HepG2 (cell line): Measurements from ENCODE around the gene NCMAP.

Experiments used
- ATF1 ChIP-seq: IDR thresholded peaks from 2 replicates; pipeline ENCODE4 v1.6.1; 2016; ENCODE audit warnings: mild to moderate bottlenecking, control low read depth
- CTCF ChIP-seq: sonication (generic); formaldehyde crosslinking; IDR thresholded peaks from 2 replicates; pipeline ENCODE4 v1.5.0; 2020; ENCODE audit warnings: mild to moderate bottlenecking, missing genetic modification reagents, moderate library complexity
- ESRRA ChIP-seq: sonication (generic); formaldehyde crosslinking; IDR thresholded peaks from 2 replicates; pipeline ENCODE4 v1.5.1; 2020; ENCODE audit warnings: mild to moderate bottlenecking, low read depth, missing genetic modification reagents
- ETV5 ChIP-seq: IDR thresholded peaks from 2 replicates; pipeline ENCODE4 v1.6.1; 2018; ENCODE audit warnings: missing biosample characterization, missing genetic modification reagents, inconsistent platforms, borderline replicate concordance
- MIER3 ChIP-seq: IDR thresholded peaks from 2 replicates; pipeline ENCODE4 v1.6.1; 2016; ENCODE audit warnings: missing compliant biosample characterization, borderline replicate concordance
- NFYB ChIP-seq: sonication (generic); formaldehyde crosslinking; IDR thresholded peaks from 2 replicates; pipeline ENCODE4 v1.4.0; 2020; ENCODE audit warnings: missing genetic modification reagents
- POLR2A ChIP-seq, 2 experiments: IDR thresholded peaks; 2 replicates each; pipeline ENCODE4 v1.6.1; 2011; ENCODE audit warnings: low read depth in 2 of 2, low read length in 2 of 2, mild to moderate bottlenecking in 1 of 2, moderate library complexity in 1 of 2; ENCODE audit not compliant: insufficient read depth in 1 of 2
- POLR2AphosphoS5 ChIP-seq: IDR thresholded peaks from 2 replicates; pipeline ENCODE4 v1.6.1; 2012; ENCODE audit warnings: low read depth, low read length
- TBL1XR1 ChIP-seq: fragments of 150-350 bp; IDR thresholded peaks from 2 replicates; pipeline ENCODE4 v1.6.1; 2014; ENCODE audit warnings: borderline replicate concordance, low read length; ENCODE audit not compliant: partially characterized antibody
- ZBTB37 ChIP-seq: sonication (generic); formaldehyde crosslinking; IDR thresholded peaks from 2 replicates; pipeline ENCODE4 v1.4.0; 2020; ENCODE audit warnings: mild to moderate bottlenecking, missing genetic modification reagents
- ZKSCAN1 ChIP-seq: fragments of 150-350 bp; IDR thresholded peaks from 2 replicates; pipeline ENCODE4 v1.6.1; 2014; ENCODE audit warnings: low read length
- ZNF776 ChIP-seq: sonication (generic); formaldehyde crosslinking; IDR thresholded peaks from 2 replicates; pipeline ENCODE4 v1.4.0; 2020; ENCODE audit warnings: mild to moderate bottlenecking, missing genetic modification reagents
- TF ChIP-seq, protein P1 (sequence below): sonication (generic); formaldehyde crosslinking; IDR thresholded peaks from 2 replicates; pipeline ENCODE4 v1.4.0; 2020; ENCODE audit warnings: missing genetic modification reagents, mild to moderate bottlenecking, borderline replicate concordance

DNA sequence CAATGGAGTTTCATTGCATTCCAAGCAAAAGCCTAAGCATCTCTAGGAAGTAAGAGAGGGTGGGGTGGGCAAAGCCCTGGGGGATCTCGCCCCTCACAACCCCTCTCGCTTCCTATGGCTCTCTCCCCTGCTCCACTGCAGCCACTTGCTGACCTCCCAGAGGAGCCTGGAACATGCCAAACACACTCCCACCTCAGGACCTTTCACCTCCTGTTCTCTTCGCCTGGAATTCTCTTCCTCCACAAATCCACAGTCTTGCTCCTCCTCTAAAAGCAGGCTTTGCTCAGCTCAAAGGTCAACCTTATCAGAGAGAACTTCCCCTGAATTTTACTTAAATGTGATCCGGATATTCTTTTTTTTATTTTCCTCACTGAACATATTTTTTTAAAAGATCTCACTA is 66.3 kb downstream of the NCMAP start:
- TF ChIP-seq CTCF (CRISPR knock-in tag) (no peak), POLR2AphosphoS5 (no peak), ZNF776 (CRISPR knock-in tag) (no peak), NFYB (CRISPR knock-in tag) (no peak), MIER3 (CRISPR knock-in tag) (no peak), ZBTB37 (CRISPR knock-in tag) (no peak), ESRRA (CRISPR knock-in tag) (no peak), POLR2A (IDR thresholded peaks at IDR 0.05; ENCODE audit: insufficient read depth in 1 of 2, low read depth in 2 of 2, low read length in 2 of 2) (no peak), ATF1 (no peak), ZKSCAN1 (no peak), ETV5 (CRISPR knock-in tag) (no peak), TBL1XR1 (no peak)
- TF ChIP-seq, protein P1, sequence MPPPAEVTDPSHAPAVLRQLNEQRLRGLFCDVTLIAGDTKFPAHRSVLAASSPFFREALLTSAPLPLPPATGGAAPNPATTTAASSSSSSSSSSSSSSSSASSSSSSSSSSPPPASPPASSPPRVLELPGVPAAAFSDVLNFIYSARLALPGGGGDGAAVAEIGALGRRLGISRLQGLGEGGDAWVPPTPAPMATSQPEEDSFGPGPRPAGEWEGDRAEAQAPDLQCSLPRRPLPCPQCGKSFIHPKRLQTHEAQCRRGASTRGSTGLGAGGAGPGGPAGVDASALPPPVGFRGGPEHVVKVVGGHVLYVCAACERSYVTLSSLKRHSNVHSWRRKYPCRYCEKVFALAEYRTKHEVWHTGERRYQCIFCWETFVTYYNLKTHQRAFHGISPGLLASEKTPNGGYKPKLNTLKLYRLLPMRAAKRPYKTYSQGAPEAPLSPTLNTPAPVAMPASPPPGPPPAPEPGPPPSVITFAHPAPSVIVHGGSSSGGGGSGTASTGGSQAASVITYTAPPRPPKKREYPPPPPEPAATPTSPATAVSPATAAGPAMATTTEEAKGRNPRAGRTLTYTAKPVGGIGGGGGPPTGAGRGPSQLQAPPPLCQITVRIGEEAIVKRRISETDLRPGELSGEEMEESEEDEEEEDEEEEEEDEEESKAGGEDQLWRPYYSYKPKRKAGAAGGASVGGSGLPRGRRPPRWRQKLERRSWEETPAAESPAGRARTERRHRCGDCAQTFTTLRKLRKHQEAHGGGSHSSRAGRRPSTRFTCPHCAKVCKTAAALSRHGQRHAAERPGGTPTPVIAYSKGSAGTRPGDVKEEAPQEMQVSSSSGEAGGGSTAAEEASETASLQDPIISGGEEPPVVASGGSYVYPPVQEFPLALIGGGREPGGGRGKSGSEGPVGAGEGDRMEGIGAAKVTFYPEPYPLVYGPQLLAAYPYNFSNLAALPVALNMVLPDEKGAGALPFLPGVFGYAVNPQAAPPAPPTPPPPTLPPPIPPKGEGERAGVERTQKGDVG (CRISPR knock-in tag), result no peak
